OCI-LY1 (cell line): ENCODE results near the gene LNPK.

Experiments used
- H2AFZ ChIP-seq: fragments of 200-600 bp; sonication (generic), shearing (Covaris generic); 2 replicates; pipeline ENCODE4 v1.6.0; 2014; ENCODE audit warnings: antibody characterized with exemption, mild to moderate bottlenecking, low read length
- H3F3A ChIP-seq: fragments of 200-600 bp; sonication (generic), shearing (Covaris generic); 2 replicates; pipeline ENCODE4 v1.6.0; 2014; ENCODE audit warnings: mild to moderate bottlenecking, antibody characterized with exemption, low read length, moderate library complexity; ENCODE audit not compliant: insufficient read depth
- H3K27ac ChIP-seq: fragments of 200-600 bp; sonication (generic); 2 replicates; pipeline ENCODE4 v1.5.1; 2014; ENCODE audit warnings: low read length, mixed run types, mild to moderate bottlenecking, low read depth; ENCODE audit not compliant: poor library complexity, severe bottlenecking
- H3K27me3 ChIP-seq: fragments of 200-600 bp; sonication (generic); 2 replicates; pipeline ENCODE4 v1.6.0; 2014; ENCODE audit warnings: antibody characterized with exemption, mild to moderate bottlenecking, low read length, moderate library complexity; ENCODE audit not compliant: insufficient read depth
- H3K36me3 ChIP-seq: fragments of 200-600 bp; sonication (generic); 2 replicates; pipeline ENCODE4 v1.6.1; 2014; ENCODE audit warnings: mild to moderate bottlenecking, antibody characterized with exemption, low read length, moderate library complexity, mixed read lengths; ENCODE audit not compliant: insufficient read depth
- H3K4me1 ChIP-seq: fragments of 200-600 bp; sonication (generic); 2 replicates; pipeline ENCODE4 v1.5.1; 2014; ENCODE audit warnings: mild to moderate bottlenecking, low read length, moderate library complexity; ENCODE audit not compliant: insufficient read depth, severe bottlenecking
- H3K4me2 ChIP-seq: fragments of 200-600 bp; sonication (generic), shearing (Covaris generic); 2 replicates; pipeline ENCODE4 v1.6.1; 2014; ENCODE audit warnings: low read length
- H3K4me3 ChIP-seq: fragments of 200-600 bp; sonication (generic); 2 replicates; pipeline ENCODE4 v1.5.1; 2014; ENCODE audit warnings: low read length, low read depth, mild to moderate bottlenecking, mixed read lengths; ENCODE audit not compliant: poor library complexity, severe bottlenecking
- H3K79me2 ChIP-seq: fragments of 200-600 bp; shearing (Covaris generic); 2 replicates; pipeline ENCODE4 v1.6.1; 2016; ENCODE audit warnings: mixed run types, low read length, mixed read lengths; ENCODE audit not compliant: insufficient read depth
- H3K9ac ChIP-seq: fragments of 200-600 bp; sonication (generic), shearing (Covaris generic); 2 replicates; pipeline ENCODE4 v1.6.1; 2014; ENCODE audit warnings: mild to moderate bottlenecking, low read length, mixed read lengths
- H3K9me2 ChIP-seq: fragments of 200-600 bp; sonication (generic), shearing (Covaris generic); 2 replicates; pipeline ENCODE4 v1.6.1; 2014; ENCODE audit warnings: low read depth, mild to moderate bottlenecking, low read length, mixed read lengths
- H3K9me3 ChIP-seq: fragments of 200-600 bp; shearing (Covaris generic); 2 replicates; pipeline ENCODE4 v1.6.1; 2014; ENCODE audit warnings: low read length, mixed read lengths
- H4K20me1 ChIP-seq: fragments of 200-600 bp; sonication (generic), shearing (Covaris generic); 2 replicates; pipeline ENCODE4 v1.6.0; 2016; ENCODE audit warnings: mild to moderate bottlenecking, low read length; ENCODE audit not compliant: insufficient read depth
- CTCF ChIP-seq: fragments of 200-600 bp; sonication (generic), shearing (Covaris generic); IDR thresholded peaks from 2 replicates; pipeline ENCODE4 v1.5.1; 2017; ENCODE audit warnings: mild to moderate bottlenecking, antibody characterized with exemption, low read length, moderate library complexity, mixed read lengths
- EZH2 ChIP-seq: fragments of 200-600 bp; sonication (generic), shearing (Covaris generic); IDR thresholded peaks from 2 replicates; pipeline ENCODE4 v1.8.0; 2017; ENCODE audit warnings: borderline replicate concordance, mixed run types, mild to moderate bottlenecking, antibody characterized with exemption, low read length, moderate library complexity, mixed read lengths

Gene LNPK

GRCh38 chr2:176018708-176019107, 16.6 kb upstream of the LNPK start:
- Histone ChIP-seq H3K36me3 (no peaks in the 10 kb centered on the region), H3K4me3 (no peak overlapping the region), H3K79me2 (no peaks in the 10 kb centered on the region), H3K9ac (no peak overlapping the region), H3K4me1 (no peaks in the 10 kb centered on the region), H3K9me3 (no peaks in the 10 kb centered on the region), H3K27ac (no peak overlapping the region), H3K4me2 (no peak overlapping the region), H2AFZ (no peak overlapping the region), H3K9me2 (no peaks in the 10 kb centered on the region), H3K27me3 (no peaks in the 10 kb centered on the region), H3F3A (no peaks in the 10 kb centered on the region), H4K20me1 (no peaks in the 10 kb centered on the region)
- no peak for TF ChIP-seq EZH2
- TF ChIP-seq CTCF = no peak

- Histone ChIP-seq H3K9me2 (no peaks in the 10 kb centered on the region), H3K27me3 (no peaks in the 10 kb centered on the region), H3K9ac (no peak overlapping the region), H4K20me1 (no peaks in the 10 kb centered on the region), H3K4me1 (no peaks in the 10 kb centered on the region), H3K9me3 (no peaks in the 10 kb centered on the region), H3F3A (no peaks in the 10 kb centered on the region), H2AFZ (no peak overlapping the region), H3K27ac (no peak overlapping the region), H3K4me3 (no peak overlapping the region), H3K36me3 (no peaks in the 10 kb centered on the region), H3K79me2 (no peaks in the 10 kb centered on the region), H3K4me2 (no peak overlapping the region)
- TF ChIP-seq CTCF = no peak
- no peak for TF ChIP-seq EZH2
These were observed 7.4 kb upstream of the LNPK start for GRCh38 chr2:176009445-176009844.

- no peaks in the 10 kb centered on the region for H3F3A ChIP-seq
- H4K20me1 ChIP-seq = no peaks in the 10 kb centered on the region
- H3K9me2 ChIP-seq = no peaks in the 10 kb centered on the region
- no peaks in the 10 kb centered on the region for H3K9me3 ChIP-seq
- no peak overlapping the region for H3K27ac ChIP-seq
- H3K4me2 ChIP-seq = no peak overlapping the region
- H3K36me3 ChIP-seq = no peaks in the 10 kb centered on the region
- no peak overlapping the region for H3K4me3 ChIP-seq
- H3K79me2 ChIP-seq = peaks cover 13% of the 10 kb centered on the region
- H2AFZ ChIP-seq = no peak overlapping the region
- peaks cover 22% of the 10 kb centered on the region for H3K4me1 ChIP-seq
- TF ChIP-seq EZH2 (no peak), CTCF (no peak)
- no peak overlapping the region for H3K9ac ChIP-seq
- H3K27me3 ChIP-seq = no peaks in the 10 kb centered on the region
These were observed 2.9 kb upstream of the LNPK start for GRCh38 chr2:176004934-176005333.
